Measurements from ENCODE around the gene RASAL2.

Gene RASAL2

DNA sequence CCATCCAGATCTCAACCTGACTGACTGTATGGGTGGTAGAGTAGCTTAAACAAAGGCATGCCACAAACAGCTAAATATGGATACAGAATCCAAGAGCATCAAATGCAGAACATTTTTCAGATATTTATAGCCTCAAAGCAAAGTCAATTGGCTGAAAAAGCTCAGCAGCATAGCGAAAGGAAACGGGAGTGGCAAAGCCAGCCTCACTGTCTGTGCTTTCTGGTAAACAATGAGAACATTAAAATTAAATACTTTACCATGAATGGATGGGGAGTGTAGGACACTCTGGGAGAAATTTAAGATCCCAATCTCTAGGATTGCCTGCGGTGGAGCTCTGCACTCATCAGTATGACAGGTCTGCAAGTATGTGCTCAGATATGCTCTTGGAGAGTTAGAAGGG lies 4.4 kb downstream of the RASAL2 start:
- TF ChIP-seq, protein P1, sequence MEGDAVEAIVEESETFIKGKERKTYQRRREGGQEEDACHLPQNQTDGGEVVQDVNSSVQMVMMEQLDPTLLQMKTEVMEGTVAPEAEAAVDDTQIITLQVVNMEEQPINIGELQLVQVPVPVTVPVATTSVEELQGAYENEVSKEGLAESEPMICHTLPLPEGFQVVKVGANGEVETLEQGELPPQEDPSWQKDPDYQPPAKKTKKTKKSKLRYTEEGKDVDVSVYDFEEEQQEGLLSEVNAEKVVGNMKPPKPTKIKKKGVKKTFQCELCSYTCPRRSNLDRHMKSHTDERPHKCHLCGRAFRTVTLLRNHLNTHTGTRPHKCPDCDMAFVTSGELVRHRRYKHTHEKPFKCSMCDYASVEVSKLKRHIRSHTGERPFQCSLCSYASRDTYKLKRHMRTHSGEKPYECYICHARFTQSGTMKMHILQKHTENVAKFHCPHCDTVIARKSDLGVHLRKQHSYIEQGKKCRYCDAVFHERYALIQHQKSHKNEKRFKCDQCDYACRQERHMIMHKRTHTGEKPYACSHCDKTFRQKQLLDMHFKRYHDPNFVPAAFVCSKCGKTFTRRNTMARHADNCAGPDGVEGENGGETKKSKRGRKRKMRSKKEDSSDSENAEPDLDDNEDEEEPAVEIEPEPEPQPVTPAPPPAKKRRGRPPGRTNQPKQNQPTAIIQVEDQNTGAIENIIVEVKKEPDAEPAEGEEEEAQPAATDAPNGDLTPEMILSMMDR (IDR thresholded peaks at IDR 0.05; ENCODE audit: control insufficient read depth, extremely low read depth, insufficient read depth), result no peak
- DNase-seq (ENCODE audit: low read depth), result no peak
- H3K4me3 ChIP-seq (ENCODE audit: low read depth, low read length), result no peak overlapping the region

DNA sequence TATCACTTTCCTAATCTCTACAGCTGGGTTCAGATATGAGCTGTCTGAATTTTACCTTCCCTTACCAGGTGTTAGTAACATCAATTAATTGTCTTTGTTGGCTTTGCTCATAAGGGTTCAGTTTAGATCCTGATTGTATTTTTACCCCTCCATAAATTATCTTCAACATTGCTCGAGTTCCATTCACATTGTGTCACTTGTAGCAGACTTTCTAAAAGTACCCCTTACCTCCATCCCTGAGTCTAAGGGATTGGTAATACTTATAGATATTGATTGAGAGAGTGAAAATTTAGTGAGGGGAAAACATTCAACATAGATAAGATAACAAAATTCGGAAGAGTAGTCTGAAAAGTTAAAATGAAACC lies 7.3 kb downstream of the RASAL2 start:
- DNase-seq (ENCODE audit: low read depth), result no peak
- H3K4me3 ChIP-seq (ENCODE audit: low read depth, low read length), result no peak overlapping the region
- TF ChIP-seq, protein P1 (IDR thresholded peaks at IDR 0.05; ENCODE audit: control insufficient read depth, extremely low read depth, insufficient read depth), result no peak

DNA sequence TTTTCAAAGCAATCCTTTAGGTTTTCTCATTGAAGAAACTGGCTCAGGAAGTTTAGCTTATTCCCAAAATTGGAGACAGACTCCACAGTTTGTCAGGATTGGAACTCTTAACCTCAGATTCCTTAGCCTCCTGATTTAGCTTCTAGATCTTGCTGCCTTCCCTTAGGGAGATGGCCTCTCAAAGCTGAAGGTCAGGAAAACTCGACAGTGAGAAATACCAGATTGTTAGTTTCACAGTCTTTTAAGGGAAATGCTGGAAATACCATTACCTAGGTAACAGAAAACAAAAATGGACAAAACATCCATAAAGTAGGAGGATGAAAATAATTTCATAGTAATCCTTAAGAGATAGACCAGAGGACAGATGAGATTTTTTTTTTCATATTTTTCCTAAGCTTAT lies 7.8 kb downstream of the RASAL2 start:
- no peak overlapping the region for H3K4me3 ChIP-seq (ENCODE audit: low read depth, low read length)
- TF ChIP-seq, protein P1 (IDR thresholded peaks at IDR 0.05; ENCODE audit: control insufficient read depth, extremely low read depth, insufficient read depth), result no peak
- no peak for DNase-seq (ENCODE audit: low read depth)

DNA sequence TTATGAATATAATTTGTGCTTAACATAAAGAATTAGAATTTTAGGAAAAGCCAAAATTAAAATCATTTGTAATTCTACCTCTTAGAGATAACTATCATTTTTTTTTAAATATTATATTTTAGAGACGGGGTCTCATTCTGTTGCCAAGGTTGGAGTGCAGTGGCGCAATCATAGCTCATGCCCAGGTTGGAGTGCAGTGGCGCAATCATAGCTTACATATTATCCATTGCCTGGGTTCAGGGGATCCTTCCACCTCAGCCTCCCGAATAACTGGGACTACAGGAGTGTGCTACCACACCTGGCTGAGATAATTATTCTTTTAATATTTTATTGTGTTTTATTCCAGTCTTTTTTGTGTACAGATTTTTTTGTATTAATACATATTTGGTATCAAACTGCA lies 8.3 kb downstream of the RASAL2 start:
- no peak for DNase-seq (ENCODE audit: low read depth)
- H3K4me3 ChIP-seq (ENCODE audit: low read depth, low read length), result no peak overlapping the region
- TF ChIP-seq, protein P1 (IDR thresholded peaks at IDR 0.05; ENCODE audit: control insufficient read depth, extremely low read depth, insufficient read depth), result no peak

DNA sequence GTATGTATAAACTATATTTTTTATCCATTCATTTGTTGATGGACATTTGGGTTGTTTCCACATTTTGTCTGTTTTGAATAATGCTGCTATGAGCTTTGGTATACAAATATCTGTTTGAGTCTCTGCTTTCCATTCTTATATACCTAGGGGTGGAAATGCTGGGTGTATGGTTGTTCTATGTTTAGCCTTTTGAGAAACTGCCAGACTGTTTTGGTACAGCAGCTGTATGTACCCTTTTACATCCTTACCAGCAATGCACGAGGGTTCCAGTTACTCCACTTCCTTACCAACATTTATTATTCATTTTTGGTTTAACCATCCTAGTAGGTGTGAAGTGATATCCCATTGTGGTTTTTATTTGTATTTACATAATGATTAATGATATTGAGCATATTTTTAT lies 13.9 kb downstream of the RASAL2 start:
- TF ChIP-seq, protein P1 (IDR thresholded peaks at IDR 0.05; ENCODE audit: control insufficient read depth, extremely low read depth, insufficient read depth), result no peak
- DNase-seq (ENCODE audit: low read depth), result no peak
- H3K4me3 ChIP-seq (ENCODE audit: low read depth, low read length), result no peak overlapping the region

DNA sequence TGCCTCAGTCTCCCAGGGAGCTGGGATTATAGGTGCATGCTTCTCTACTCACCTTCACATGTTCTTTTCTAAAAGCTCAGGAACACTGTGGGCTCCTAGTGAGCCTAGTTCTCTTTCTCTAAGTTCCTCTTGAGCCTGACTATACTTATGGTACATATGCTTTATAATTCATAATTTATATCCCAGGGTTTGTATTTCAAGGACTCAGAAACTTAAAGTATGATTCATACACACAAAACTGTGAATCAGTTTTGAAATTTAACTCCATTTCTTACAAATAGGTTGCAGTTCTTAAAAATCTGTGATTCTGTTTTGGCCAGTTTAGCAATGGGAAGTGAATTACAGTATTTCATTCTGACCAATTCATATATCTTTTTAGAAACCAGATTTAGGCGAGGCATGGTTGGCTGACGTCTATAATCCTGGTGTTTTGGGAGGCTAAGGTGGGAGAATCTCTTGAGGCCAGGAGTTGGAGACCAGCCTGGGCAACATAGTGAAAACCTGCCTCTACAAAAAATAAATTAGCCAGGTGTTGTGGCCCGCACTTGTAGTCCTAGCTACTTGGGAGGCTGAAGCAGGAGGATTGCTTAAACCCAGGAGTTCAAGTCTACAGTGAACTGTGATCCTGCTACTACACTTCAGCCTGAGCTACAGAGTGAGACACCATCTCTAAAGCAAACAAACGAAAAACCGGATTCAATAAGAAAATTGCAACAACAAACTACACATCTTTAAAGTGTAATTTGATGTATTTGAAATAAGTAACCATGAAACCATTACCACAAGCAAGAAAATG lies 15.6 kb downstream of the RASAL2 start:
- DNase-seq (ENCODE audit: low read depth), result no peak
- TF ChIP-seq, protein P1 (IDR thresholded peaks at IDR 0.05; ENCODE audit: control insufficient read depth, extremely low read depth, insufficient read depth), result no peak
- H3K4me3 ChIP-seq (ENCODE audit: low read depth, low read length), result no peak overlapping the region

DNA sequence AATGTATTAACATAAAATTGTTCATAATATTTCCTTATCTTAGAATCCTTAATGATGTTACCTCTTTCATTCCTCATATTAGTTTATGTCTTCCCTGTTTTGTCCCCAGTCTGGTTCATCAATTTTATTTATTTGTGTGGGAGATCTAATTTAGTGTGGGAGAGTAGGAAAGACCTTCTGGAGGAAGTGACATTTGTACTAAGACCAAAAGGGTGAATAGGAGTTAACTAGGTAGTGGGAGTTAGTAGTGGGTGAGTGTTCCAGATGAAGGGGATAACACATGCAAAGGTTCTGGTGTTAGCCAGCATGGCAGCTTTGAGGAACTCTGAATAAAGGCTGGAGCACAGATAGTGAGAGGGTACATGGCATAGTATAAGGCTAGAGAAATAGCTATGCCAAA lies 21.4 kb downstream of the RASAL2 start:
- no peak for DNase-seq (ENCODE audit: low read depth)
- TF ChIP-seq, protein P1 (IDR thresholded peaks at IDR 0.05; ENCODE audit: control insufficient read depth, extremely low read depth, insufficient read depth), result no peak
- no peak overlapping the region for H3K4me3 ChIP-seq (ENCODE audit: low read depth, low read length)

Measured in LNCaP clone FGC (cell line).